Anterior cingulate cortex (tissue), 58 donors: ENCODE data around the gene ANXA11.
"Not testable (repeated sequence)": the region's sequence is repeated elsewhere in the genome, so short reads cannot be mapped to it uniquely, and the experiment has no call there.

Experiments used
- DNase-seq, 58 donors: peaks; one replicate each; lab custom pipeline; 2025; lab: John Stamatoyannopoulos, UW

The ANXA11 gene

DNA sequence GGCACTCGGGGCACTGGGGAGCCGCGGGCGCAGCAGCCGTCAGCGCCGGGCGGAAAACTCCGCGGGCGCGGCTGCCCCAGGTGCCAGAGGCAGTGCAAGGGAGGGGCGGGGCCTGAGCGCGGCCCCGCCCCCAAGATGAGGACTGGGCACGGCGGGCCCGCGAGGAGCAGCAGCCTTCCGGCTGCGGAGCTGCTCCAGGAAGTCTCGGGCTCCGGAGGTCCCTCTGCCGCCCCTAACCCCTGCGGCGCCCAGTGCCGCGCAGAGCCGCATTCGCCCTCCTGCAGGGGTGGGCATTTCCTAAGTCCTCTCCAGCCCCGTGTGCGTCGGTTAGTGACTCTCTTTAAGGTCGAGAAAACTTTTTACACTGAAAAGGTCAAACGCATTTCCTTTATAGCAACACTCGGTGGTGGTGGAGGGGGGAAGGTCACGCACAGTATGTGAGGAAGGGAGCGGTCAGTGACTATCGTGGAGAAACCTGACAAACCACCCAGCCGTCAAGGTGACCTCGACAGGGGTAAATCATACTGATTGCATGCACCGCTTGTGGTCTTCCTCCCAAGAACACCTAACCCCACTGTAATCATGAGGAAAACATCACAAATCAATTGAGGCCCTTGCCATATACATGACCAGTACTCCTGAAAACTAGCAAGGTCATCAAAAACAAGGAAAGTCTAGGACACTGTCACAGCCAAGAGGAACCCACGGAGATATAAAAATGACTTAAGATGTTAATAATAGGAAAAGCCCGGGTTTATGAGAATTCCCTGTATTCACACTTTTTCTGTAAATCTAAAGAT is at the start of gene ANXA11:
ANXA11 (minus strand) TSS at position 61 of the 800 bp plus-strand sequence. CDS start 32,676 bp downstream, outside the sequence.
- peak in 16 of 58 donors; percentile 19 to 63 (median 47) for DNase-seq

DNA sequence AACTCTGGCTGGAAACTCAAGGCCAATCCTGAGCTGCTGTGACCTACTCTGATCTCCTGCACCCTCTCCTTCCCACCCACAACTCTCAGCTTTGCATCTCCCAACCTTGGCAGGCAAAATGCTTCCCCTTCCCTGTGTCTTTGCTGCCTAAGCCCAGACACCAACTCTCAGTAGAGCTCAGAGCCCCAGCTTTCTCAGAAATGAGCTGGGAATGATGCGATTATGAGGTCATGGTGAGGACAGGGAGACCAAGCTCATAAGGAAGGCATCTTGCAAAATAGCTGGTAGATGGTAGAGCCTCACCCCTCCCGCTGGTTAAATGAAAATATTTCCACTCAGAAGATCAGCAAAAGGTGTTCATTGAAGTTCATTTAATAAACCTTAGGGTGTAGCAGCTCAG is 49.4 kb upstream of the ANXA11 start:
- not testable (repeated sequence) for DNase-seq

DNA sequence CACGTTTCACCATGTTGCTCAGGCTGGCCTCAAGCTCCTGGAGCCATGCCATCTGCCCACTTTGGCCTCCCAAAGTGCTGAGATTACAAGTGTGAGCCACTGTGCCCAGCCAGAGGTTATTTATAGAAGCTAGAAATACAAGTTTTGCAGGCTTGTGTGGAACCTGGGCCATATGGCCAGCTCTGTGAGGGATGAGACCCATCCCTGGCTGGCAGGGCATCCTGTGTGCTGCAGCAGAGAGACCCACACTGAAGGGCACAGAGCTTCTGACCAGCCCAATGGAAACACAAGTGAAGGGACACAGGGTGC is 48.6 kb upstream of the ANXA11 start:
- DNase-seq, result not testable (repeated sequence)

DNA sequence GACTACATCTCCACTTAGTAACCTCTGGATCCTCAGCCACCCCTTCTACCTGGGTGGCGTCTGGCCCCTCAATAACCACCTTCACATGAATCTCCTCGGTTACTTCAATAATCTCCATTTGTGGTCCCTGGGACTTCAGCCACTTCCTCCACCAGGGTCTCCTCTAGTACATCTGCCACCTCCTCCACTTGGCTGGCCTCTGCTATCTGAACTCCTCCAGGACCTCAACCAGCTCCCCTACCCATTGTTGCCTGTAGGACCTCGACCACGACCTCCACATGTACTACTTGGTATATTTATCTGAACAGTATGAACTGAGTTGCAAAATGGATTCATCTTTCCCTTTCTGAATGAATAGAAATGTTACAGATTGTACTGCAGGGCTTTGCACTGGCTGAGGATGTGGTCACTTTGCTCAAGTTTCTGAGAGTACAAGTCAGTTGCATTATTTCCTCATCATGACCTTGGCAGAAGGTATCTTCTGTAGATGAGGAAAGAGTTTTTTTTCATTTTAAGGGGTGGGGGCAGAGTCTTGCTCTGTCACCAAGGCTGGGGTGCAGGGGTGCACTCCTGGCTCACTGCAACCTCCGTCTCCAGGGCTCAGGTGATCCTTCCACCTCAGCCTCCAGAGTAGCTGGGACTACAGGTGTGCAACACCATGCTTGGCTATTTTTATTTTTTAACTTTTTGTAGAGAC is 48.1 kb upstream of the ANXA11 start:
- no peak for DNase-seq

DNA sequence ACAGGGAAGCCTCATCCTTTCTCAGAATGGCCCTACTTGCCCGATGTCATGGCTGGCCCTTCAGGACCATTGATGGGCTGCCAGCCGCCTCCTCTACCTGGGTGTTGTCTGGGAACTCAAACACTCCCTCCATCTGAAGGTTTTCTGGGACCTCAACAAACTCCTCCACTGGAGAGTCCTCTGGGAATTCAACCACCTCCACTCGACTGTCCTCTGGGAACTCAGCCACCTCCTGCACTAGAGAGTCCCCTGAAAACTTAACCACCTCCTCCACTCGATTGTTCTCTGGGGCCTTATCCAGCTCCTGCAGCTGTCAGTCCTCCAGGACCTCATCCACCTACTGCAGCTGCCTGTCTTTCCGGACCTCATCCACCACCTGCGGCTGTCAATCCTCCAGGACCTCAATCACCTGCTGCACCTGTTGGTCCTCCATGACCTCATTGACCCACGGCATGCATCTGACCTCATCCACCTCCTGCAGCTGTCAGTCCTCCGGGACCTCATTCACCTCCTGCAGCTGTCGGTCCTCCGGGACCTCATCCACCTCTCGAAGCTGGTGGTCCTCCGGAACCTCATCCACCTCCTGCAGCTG is 47.1 kb upstream of the ANXA11 start:
- DNase-seq, result no peak

DNA sequence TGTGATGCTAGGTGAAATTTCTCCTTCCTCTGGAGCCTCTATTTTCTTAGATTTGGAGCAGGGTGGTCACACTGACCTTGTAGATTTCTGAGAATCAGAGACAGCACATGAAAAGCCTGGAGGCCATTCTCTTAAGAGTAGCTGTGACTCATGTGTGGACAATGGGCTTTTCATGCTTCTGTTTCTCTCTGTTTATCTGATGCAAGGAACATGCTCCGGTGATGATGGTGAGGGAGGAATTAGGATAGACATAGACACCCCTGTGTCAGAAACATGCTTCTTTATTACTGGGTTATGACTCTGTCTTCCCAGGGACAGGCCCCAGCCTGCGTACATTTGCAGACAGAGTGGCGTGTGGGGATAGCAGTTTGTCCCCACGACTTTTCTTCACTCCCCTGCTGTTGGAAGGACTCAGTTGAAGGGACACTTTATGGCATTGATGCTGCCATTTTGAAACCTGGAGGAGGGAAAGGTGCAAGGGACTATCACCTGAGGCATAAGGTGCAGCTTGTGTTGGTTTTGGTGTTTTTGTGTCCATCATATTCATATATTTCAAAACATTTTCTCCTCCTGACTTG is 46.5 kb upstream of the ANXA11 start:
- not testable (repeated sequence) for DNase-seq

DNA sequence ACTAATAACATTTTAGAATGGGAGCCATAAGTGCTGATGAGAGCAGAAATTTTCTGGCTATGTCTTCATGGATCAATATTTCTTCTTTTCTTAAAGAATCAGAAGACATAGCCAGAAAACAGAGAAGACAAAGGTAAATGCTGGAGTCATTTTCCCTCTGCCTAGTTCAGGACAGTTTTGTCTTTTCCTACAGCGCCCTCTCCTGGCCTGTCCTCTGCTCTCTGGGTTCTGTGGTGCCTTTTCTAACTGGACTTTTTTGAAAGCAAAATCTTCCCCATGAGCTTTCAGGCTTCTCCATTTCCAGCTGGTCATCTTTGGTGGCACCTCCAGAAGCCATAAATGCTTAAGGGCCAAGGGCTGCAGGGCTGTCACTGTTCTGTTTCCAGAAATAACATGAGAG is 45.1 kb upstream of the ANXA11 start:
- DNase-seq, result not testable (repeated sequence)

DNA sequence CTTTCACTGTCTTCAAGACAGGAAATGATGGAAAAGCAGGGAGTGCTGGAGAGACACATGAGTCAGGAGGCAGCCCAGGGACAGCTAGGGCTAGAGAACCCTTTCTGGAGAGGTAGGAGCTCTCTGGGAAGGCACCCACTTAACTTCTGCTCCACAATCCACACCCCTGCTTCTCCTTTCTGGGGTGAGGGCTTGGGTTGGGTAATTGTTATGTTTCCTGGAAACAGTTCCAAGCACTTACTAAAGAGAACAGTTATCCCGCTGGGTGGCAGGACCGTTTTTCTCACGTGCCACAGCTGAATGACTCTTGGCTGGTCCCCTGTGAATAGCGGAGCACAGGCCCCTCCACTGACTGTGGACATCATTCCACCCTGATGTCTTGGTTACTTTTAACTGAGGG is 44.6 kb upstream of the ANXA11 start:
- not testable (repeated sequence) for DNase-seq

DNA sequence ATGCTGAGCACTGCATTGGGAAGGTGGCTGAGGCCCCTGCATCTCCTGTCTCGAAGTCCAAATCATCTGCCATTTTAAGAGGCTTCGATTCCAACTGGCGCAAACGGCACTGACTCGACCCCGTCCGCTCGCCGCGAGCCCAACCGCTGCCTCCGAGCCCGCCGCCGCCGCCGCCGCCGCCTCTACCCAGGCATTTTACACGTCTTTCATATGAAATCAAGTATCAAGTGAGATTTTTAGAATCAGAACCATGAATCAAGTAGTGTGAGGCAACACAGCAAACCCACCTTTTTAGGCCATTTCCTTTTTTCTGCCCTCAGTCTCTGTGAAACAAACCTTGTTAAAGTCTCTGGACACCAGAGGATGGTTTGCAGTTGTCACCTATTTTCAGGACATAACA is 42.3 kb upstream of the ANXA11 start:
- not testable (repeated sequence) for DNase-seq

DNA sequence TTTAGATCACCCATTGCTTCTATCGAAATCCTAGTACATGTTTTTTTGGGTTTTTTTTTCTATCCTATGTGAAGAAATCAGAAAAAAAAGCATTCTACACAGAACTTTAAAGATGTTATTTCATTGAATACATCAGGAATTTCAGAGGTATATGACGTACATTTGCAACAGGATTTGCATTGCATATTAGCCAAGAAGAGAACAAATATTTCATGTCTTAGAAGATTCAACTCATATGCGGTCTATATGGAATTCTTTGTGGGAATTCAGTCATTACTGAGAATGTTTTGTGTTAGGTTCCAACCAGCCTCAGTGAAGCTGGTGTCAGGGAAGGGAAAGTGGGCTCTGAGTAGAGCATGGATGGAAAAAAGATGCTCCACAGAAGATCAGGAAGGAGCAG is 39.0 kb upstream of the ANXA11 start:
- DNase-seq, result not testable (repeated sequence)

DNA sequence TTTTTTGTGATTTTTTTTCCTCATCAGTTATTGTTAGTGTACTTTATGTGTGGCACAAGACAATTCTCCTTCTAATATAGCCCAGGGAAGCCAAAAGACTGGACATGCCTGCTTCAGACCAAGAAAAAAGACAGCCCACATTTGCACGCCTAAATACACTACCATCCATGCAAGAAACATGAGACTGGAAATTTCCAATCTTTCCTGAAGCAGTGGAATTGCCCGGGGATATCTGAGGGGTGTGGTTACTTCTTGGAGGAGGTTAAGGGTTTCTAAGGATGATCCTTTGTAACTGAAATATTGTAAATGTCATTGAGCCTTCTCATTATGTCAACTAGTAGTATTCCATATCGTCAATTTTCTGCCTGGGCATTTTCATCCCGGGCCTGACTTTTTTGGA is 37.0 kb upstream of the ANXA11 start:
- not testable (repeated sequence) for DNase-seq

DNA sequence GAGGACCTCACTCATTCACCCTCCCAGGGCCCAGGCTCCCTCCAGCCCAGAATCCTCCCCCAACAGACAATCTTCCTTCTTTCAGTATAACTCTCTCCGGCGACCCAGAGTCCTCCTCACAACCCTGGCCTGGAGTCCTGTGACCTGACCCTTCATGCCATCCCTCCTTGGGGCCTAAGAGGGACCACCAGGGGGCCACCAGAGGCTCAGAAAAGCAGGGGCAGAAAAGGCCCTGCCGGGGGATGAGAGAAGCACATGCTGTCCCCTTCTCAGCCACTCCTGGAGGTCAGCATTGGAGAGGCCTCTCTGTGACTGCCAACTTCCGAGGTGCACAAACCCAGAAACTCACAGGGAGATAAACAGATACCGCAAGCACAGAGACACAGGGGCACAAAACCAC is 31.1 kb upstream of the ANXA11 start:
- not testable (repeated sequence) for DNase-seq

DNA sequence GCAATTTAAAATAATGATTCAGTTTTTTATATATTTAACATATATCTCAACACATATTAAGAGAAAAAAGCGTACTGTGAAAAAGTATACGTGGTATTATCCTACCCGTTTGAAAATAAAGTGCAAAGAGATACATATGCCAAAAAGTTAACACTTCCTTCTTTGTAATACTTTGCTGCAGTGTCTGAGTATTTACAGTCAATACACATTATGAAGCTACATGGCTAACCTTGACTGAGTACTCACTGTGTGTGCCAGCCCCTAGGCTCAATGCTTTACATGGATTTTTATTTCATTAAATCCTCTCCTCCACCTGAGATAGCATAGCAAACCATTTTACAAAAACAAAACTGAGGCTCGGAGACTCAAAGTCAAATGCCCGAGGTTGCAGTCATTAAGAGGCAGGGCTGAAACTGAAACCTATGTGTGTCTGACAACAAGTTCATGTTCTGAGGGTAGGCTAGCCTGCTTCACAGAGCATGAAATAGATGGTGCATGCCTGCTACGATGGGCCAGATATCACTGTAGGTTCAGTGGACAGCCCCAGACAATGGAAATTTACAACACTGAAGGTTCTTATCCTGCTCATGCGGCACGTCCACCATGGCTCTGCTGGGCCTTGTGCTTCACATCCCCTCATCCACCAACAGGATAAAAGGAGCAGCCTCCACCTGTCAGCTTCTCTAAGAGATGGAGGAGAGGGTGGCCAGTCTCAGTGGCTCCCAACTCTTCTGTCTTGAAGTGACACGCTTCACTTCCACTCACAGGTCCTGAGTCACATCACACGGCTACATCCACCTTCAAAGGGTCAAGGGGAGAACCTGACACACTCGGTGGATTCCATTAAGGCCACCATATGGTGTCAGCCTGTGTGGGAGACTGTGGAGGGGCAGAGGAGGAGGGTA is 29.2 kb upstream of the ANXA11 start:
- not testable (repeated sequence) for DNase-seq

DNA sequence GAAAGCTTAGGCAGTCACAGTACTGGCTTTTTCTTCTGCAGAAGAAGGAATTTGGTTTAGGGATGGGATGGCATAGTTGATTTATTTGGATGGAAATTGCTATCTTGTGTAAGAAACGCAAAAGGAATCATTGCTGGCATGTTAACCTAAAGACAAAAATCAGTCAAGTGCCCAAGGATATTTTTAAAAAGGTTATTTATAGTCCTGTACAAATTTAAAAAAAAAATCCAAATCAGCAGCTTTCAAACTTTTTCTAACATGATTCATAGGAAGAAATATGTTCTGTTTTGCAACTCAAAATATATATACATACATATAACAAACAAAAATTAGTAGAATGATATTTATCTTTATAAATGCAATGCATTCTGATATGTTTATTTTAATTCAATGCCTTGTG is 28.5 kb upstream of the ANXA11 start:
- not testable (repeated sequence) for DNase-seq

DNA sequence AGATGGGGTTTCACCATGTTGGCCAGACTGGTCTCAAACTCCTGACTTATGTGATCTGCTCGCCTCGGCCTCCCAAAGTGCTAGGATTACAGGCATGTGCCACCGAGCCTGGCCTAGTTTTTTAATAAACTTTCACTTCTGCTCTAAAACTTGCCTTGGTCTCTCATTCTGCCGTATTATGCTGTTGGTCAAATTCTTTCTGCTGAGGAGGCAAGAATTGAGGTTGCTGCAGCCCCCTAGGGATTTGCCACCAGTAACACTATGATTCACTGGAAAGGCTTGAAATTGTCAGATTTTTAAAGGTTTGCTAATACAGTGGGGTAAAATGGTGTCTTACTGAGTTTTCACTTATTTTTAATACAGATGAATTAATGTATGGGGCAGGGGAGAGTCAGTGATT is 21.4 kb upstream of the ANXA11 start:
- DNase-seq, result not testable (repeated sequence)

DNA sequence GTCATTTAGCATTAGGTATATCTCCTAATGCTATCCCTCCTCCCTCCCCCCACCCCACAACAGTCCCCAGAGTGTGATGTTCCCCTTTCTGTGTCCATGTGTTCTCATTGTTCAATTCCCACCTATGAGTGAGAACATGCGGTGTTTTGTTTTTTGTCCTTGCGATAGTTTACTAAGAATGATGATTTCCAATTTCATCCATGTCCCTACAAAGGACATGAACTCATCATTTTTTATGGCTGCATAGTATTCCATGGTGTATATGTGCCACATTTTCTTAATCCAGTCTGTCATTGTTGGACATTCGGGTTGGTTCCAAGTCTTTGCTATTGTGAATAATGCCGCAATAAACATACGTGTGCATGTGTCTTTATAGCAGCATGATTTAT is 17.7 kb upstream of the ANXA11 start:
- DNase-seq, result not testable (repeated sequence)

DNA sequence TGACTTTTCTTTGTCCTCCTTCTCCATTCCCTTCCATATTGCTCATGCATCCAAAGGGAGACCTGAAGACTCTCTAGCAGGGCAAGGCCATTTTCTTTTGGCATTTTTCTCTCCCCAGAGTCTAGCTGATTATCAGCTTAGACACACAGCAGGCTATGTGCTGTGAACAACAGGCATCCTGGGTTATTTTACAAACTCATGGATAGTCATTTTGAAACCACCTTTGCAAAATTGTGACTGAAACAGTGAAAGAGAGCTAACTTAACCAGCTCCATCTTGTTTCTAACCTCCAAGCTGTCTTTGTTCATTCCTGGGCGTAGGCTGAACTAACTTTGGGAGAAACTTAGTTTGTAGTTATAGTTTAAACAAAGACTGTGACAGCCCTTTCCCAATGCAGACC is 13.5 kb upstream of the ANXA11 start:
- not testable (repeated sequence) for DNase-seq

DNA sequence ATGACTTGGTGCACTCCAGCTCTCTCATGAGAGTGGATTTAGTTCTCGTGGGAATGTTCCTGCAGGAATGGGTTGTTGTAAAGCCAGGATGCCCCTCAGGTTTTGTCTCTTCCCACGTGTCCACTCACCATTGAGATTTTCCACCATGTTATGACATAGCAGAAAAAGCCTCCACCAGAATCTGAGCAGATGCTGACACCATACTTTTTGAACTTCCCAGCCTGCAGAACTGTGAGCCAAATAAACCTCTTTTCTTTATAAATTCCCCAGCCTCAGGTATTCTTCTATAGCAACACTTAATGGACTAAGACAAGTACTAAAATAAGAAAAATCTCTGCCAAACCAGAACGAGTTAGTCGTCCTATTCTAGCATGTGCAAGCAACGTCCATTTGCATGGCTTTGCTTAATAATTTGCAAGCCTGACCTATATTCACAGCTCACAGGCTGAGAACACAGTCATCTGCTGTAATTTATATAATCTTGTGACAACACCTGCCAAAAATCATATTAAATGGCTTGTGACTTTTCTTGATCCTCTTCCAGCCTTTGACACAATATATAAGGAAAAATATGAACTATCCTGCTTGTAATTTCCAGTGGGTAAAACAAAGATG is 9.1 kb upstream of the ANXA11 start:
- DNase-seq, result not testable (repeated sequence)

DNA sequence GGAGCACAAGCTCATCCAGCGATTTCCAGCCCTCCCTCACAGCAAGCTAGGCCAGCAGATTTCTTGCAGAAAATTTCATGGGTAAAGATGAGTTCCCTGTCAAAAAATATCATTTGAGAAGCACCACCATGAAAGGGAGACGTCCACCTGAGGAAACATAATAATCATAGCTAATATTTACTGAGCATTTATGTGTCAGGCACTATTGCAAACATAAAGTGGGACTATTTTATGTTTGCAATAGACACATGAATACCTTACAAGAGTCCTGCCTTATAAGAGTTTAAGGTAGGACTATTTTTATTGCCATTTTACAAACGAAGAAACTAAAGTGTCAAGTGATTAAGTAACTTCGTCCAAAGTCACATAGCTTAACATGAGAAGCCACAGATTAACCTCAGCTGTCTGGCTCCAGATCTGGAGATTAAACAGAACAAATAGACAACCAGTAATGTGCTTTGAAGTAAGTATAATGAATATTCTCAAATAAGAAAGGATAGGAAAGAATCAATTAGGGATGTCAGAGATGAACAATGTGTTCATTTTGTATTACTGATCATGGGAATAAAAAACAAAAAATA is 7.3 kb upstream of the ANXA11 start:
- not testable (repeated sequence) for DNase-seq
